Measurements from ENCODE around the gene C3orf22. TPM values are rescaled to one million over a fixed set of nuclear protein-coding genes. Genes with fewer than 3 reads are reported as not detected.

Gene C3orf22
- total RNA-seq, 2 experiments from 2014 or later: not detected

GRCh38 chr3:126573492-126574117 is 14.9 kb upstream of the C3orf22 start:
- no peak for ATAC-seq
- Mint-ChIP-seq H3K9me3 (ENCODE audit: low read depth) (no peaks in the 10 kb centered on the region), H3K27me3 (peaks cover 4% of the 10 kb centered on the region), H3K4me1 (no peaks in the 10 kb centered on the region), H3K27ac (no peak overlapping the region), H3K4me3 (no peak overlapping the region), H3K36me3 (ENCODE audit: low read depth) (no peaks in the 10 kb centered on the region)
- ChIA-PET POLR2A (no interaction called here), CTCF (no interaction called here)
- DNase-seq: no peak
- intact Hi-C loops (cut with DNase I, micrococcal nuclease): no loop called here

- H3K36me3 Mint-ChIP-seq (ENCODE audit: low read depth): no peaks in the 10 kb centered on the region
- H3K9me3 Mint-ChIP-seq (ENCODE audit: low read depth): no peaks in the 10 kb centered on the region
- H3K4me1 Mint-ChIP-seq: no peaks in the 10 kb centered on the region
- no peak overlapping the region for H3K4me3 Mint-ChIP-seq
- ChIA-PET POLR2A (no interaction called here), CTCF (no interaction called here)
- ATAC-seq (no peak), DNase-seq (no peak)
- no peak overlapping the region for H3K27ac Mint-ChIP-seq
- H3K27me3 Mint-ChIP-seq: peaks cover 6% of the 10 kb centered on the region
- intact Hi-C loops (cut with DNase I, micrococcal nuclease): no loop called here
Observed at GRCh38 chr3:126571078-126571477, 12.3 kb upstream of the C3orf22 start.

- DNase-seq (no peak), ATAC-seq (no peak)
- intact Hi-C loops (cut with DNase I, micrococcal nuclease): no loop called here
- ChIA-PET POLR2A (no interaction called here), CTCF (no interaction called here)
- H3K4me1 Mint-ChIP-seq: no peaks in the 10 kb centered on the region
- H3K27ac Mint-ChIP-seq: no peak overlapping the region
- H3K4me3 Mint-ChIP-seq: no peak overlapping the region
- H3K36me3 Mint-ChIP-seq (ENCODE audit: low read depth): no peaks in the 10 kb centered on the region
- H3K9me3 Mint-ChIP-seq (ENCODE audit: low read depth): peaks cover 2% of the 10 kb centered on the region
- H3K27me3 Mint-ChIP-seq: peaks cover 7% of the 10 kb centered on the region
Observed at GRCh38 chr3:126570103-126570541, 11.4 kb upstream of the C3orf22 start.

GRCh38 chr3:126569390-126569975 is 10.8 kb upstream of the C3orf22 start:
- peaks cover 2% of the 10 kb centered on the region for H3K9me3 Mint-ChIP-seq (ENCODE audit: low read depth)
- DNase-seq (no peak), ATAC-seq (no peak)
- no peaks in the 10 kb centered on the region for H3K4me1 Mint-ChIP-seq
- ChIA-PET POLR2A (no interaction called here), CTCF (no interaction called here)
- H3K27ac Mint-ChIP-seq: no peak overlapping the region
- no peaks in the 10 kb centered on the region for H3K36me3 Mint-ChIP-seq (ENCODE audit: low read depth)
- H3K27me3 Mint-ChIP-seq: peaks cover 9% of the 10 kb centered on the region
- intact Hi-C loops (cut with DNase I, micrococcal nuclease): no loop called here
- H3K4me3 Mint-ChIP-seq: no peak overlapping the region

- ATAC-seq (no peak), DNase-seq (no peak)
- intact Hi-C loops (cut with DNase I, micrococcal nuclease): no loop called here
- Mint-ChIP-seq H3K9me3 (ENCODE audit: low read depth) (peaks cover 2% of the 10 kb centered on the region), H3K4me3 (no peak overlapping the region), H3K27ac (no peak overlapping the region), H3K27me3 (peaks cover 9% of the 10 kb centered on the region), H3K36me3 (ENCODE audit: low read depth) (no peaks in the 10 kb centered on the region), H3K4me1 (no peaks in the 10 kb centered on the region)
- CTCF ChIA-PET: no interaction called here
- POLR2A ChIA-PET: no interaction called here
Observed at GRCh38 chr3:126568776-126569342, 10.1 kb upstream of the C3orf22 start.

GRCh38 chr3:126567696-126568438 is 9.1 kb upstream of the C3orf22 start:
- ATAC-seq: no peak
- CTCF ChIA-PET: no interaction called here
- Mint-ChIP-seq H3K27me3 (peaks cover 7% of the 10 kb centered on the region), H3K4me1 (no peaks in the 10 kb centered on the region), H3K36me3 (ENCODE audit: low read depth) (no peaks in the 10 kb centered on the region), H3K4me3 (no peak overlapping the region), H3K27ac (no peak overlapping the region), H3K9me3 (ENCODE audit: low read depth) (peaks cover 5% of the 10 kb centered on the region)
- DNase-seq: no peak
- POLR2A ChIA-PET: no interaction called here
- intact Hi-C loops (cut with DNase I, micrococcal nuclease): no loop called here

- CTCF ChIA-PET: interaction anchor here (0.6 kb wide), 1 partner anchor 96 kb away, joined by 3 read pairs; no protein-coding TSS in a partner anchor
Observed at GRCh38 chr3:126562737-126563276, 4.1 kb upstream of the C3orf22 start.

GRCh38 chr3:126557761-126558160 is 971 bp downstream of the C3orf22 start:
- Mint-ChIP-seq H3K4me3 (no peak overlapping the region), H3K36me3 (ENCODE audit: low read depth) (no peaks in the 10 kb centered on the region), H3K4me1 (no peaks in the 10 kb centered on the region), H3K27ac (no peak overlapping the region), H3K27me3 (no peaks in the 10 kb centered on the region), H3K9me3 (ENCODE audit: low read depth) (peaks cover 7% of the 10 kb centered on the region)
- ATAC-seq (no peak), DNase-seq (no peak)
- CTCF ChIA-PET: no interaction called here
- POLR2A ChIA-PET: no interaction called here
- intact Hi-C loops (cut with DNase I, micrococcal nuclease): no loop called here

More at GRCh38 chr3:126562737-126563276, 4.1 kb upstream of the C3orf22 start:
- Mint-ChIP-seq H3K27ac (no peak overlapping the region), H3K36me3 (ENCODE audit: low read depth) (no peaks in the 10 kb centered on the region), H3K27me3 (peaks cover 7% of the 10 kb centered on the region), H3K4me1 (no peaks in the 10 kb centered on the region), H3K9me3 (ENCODE audit: low read depth) (peaks cover 12% of the 10 kb centered on the region), H3K4me3 (no peak overlapping the region)
- intact Hi-C loops (cut with DNase I, micrococcal nuclease): no loop called here
- POLR2A ChIA-PET: no interaction called here
- no peak for ATAC-seq
- no peak for DNase-seq

- Mint-ChIP-seq H3K27me3 (no peaks in the 10 kb centered on the region), H3K9me3 (ENCODE audit: low read depth) (peaks cover 4% of the 10 kb centered on the region), H3K36me3 (ENCODE audit: low read depth) (no peaks in the 10 kb centered on the region), H3K4me3 (no peak overlapping the region), H3K4me1 (no peaks in the 10 kb centered on the region), H3K27ac (no peak overlapping the region)
- ChIA-PET POLR2A (no interaction called here), CTCF (no interaction called here)
- intact Hi-C loops (cut with DNase I, micrococcal nuclease): no loop called here
- DNase-seq (no peak), ATAC-seq (no peak)
Observed at GRCh38 chr3:126557415-126557745, 1.4 kb downstream of the C3orf22 start.

- Mint-ChIP-seq H3K9me3 (ENCODE audit: low read depth) (peaks cover 2% of the 10 kb centered on the region), H3K36me3 (ENCODE audit: low read depth) (no peaks in the 10 kb centered on the region), H3K4me1 (no peaks in the 10 kb centered on the region), H3K4me3 (no peak overlapping the region), H3K27ac (no peak overlapping the region), H3K27me3 (no peaks in the 10 kb centered on the region)
- ATAC-seq (no peak), DNase-seq (no peak)
- POLR2A ChIA-PET: no interaction called here
- CTCF ChIA-PET: no interaction called here
- intact Hi-C loops (cut with DNase I, micrococcal nuclease): no loop called here
Observed at GRCh38 chr3:126556637-126557414, 1.9 kb downstream of the C3orf22 start.

- Mint-ChIP-seq H3K9me3 (ENCODE audit: low read depth) (no peaks in the 10 kb centered on the region), H3K27ac (no peak overlapping the region), H3K36me3 (ENCODE audit: low read depth) (no peaks in the 10 kb centered on the region), H3K4me3 (no peak overlapping the region), H3K27me3 (no peaks in the 10 kb centered on the region), H3K4me1 (no peaks in the 10 kb centered on the region)
- POLR2A ChIA-PET: no interaction called here
- DNase-seq (no peak), ATAC-seq (no peak)
- intact Hi-C loops (cut with DNase I, micrococcal nuclease): no loop called here
- CTCF ChIA-PET: no interaction called here
Observed at GRCh38 chr3:126555795-126556636, 2.7 kb downstream of the C3orf22 start.
